Measurements from ENCODE around the gene RASSF7.
A peak's percentile ranks its signal among the peaks of the same experiment; 100 is the strongest.
"Not testable (repeated sequence)": the region's sequence is repeated elsewhere in the genome, so short reads cannot be mapped to it uniquely, and the experiment has no call there.

Gene RASSF7, protein sequence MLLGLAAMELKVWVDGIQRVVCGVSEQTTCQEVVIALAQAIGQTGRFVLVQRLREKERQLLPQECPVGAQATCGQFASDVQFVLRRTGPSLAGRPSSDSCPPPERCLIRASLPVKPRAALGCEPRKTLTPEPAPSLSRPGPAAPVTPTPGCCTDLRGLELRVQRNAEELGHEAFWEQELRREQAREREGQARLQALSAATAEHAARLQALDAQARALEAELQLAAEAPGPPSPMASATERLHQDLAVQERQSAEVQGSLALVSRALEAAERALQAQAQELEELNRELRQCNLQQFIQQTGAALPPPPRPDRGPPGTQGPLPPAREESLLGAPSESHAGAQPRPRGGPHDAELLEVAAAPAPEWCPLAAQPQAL

DNA sequence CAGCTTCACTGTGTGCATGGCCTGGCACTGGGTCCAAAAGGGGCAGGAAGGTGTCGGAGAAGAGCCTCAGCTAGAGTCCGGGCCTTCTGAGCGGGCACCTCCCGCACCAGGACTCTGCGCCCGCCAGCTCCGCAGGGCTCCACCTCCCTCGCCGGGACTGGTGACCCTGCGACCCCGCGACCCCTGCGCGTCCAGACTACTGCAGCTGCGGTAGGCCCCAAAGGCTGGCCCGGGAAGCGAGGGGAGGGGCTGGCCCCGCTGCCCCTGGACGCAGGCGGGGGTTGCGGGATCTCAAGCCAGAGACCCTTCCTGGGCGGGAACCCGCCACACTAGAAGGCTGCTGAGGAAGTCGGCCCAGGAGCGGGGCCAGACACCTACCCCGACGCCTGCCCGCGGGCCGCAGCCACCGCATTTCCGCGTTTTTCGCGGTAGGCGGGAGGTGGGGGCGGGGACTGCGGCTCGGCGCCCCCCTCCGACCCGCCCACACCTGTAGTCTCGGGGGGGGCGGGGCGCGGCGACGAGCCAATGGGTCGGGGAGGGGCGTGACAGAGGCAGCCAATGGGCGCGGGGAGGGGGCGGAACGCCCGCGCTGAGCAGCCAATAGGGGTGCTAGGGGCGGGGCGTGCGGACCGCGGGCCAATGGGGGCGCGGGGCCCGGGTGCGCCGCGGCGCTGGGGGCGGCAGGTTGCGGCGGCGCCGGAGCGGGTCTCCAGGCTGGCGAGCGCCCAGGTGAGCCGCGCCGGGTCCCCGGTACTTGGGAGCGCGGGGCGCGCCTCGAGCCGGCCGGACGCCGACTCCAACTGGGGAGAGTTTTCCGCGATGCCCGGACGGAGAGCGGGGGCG, at the start of gene RASSF7, which contains the start of gene LMNTD2:
TSS of gene RASSF7 (plus strand) at position 666 of the 843 bp plus-strand sequence. CDS start 799 bp downstream, outside the sequence.
TSS of gene LMNTD2 (minus strand) at position 434 of the 843 bp plus-strand sequence. CDS start at position 412, 22 bp downstream.
- peak; percentile 95 for DNase-seq (ENCODE audit: low spot score)

DNA sequence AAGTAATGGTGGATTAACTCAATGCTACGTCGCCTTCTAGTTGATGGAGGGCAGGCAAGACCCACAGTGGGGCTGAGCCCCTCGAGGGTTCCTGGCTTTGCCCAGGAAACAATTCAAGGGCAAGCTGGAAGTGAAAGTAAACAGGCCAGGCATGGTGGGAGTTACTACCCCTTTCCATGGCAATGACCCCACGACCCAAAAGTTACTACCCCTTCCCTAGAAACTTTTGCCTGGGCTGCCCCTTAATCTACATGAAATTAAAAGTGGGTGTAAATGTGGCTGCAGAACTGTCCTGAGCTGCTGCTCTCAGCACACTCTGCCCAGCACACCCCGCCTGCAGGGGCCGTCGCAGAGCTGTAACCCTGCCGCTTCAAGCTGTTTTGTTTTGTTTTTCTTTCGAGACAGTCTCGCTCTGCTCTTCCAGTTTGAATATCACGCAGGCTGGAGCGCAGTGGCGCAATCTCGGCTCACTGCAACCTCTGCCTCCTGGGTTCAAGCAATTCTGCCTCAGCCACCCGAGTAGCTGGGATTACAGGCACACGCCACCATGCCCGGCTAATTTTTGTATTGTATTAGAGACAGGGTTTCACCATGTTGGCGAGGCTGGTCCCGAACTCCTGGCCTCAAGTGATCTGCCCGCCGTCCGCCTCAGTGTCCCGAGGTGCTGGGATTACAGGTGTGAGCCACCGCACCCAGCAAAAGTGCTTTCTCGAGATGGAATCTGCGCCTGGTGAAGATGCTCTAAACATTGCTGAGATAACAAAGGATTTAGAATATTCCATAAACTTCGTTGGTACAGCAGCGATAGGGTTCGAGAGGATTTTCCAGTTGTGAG, 47.8 kb upstream of the RASSF7 start:
- DNase-seq (ENCODE audit: low spot score): no peak

DNA sequence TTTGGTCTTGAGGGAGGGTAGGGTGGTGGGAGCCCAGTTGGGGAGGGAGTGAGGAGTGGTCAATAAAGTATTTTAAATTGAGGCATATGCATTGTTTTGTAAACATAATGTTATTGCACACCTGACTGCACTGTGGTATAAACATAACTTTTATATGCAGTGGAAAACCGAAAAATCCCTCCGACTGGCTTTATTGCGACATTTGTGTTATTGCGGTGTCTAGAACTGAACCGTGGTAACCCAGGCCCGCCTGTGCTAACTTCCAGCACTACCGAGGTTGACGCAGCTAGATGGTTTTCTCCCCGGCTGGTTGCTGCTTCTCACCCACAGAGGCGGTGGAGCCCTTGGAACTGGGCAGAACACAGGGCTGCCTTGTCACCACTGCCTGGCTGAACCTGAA, 46.2 kb upstream of the RASSF7 start:
- DNase-seq (ENCODE audit: low spot score): no peak

DNA sequence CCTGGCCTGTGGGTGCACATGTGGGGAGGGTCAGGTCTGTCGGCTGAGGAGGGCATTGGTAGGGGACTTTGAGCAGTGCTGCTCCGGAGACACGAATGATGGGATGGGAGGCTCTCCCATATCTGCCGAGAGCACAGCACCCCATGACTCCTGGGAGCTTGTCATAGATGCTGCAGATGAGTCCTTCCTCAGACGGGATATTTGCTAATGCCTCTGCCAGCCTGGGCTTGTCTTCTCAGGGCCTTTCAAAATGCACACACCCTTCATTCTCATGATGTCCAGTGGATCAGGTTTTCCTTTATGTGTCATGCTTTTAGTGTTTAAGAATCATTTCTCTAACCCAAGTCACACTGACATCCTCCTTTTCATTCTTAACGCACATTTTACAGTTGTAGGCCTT, 45.6 kb upstream of the RASSF7 start:
- no peak for DNase-seq (ENCODE audit: low spot score)

DNA sequence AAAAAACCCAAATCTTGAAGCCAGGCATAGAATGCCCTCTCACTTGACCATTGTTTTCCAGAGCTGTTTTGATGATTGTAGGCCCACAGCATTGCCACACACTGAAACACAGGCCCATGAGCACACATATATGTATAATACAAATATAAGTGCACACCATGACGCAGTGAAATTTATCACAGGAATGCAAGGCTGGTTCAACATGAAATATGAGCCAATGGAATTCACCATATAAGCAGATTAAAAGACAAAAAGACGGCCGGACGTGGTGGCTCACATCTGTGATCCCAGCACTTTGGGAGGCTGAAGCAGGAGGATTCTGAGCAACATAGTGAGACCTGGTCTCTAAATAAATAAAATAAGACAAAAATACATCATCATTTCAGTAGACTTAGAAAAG, 44.4 kb upstream of the RASSF7 start:
- DNase-seq (ENCODE audit: low spot score): no peak

DNA sequence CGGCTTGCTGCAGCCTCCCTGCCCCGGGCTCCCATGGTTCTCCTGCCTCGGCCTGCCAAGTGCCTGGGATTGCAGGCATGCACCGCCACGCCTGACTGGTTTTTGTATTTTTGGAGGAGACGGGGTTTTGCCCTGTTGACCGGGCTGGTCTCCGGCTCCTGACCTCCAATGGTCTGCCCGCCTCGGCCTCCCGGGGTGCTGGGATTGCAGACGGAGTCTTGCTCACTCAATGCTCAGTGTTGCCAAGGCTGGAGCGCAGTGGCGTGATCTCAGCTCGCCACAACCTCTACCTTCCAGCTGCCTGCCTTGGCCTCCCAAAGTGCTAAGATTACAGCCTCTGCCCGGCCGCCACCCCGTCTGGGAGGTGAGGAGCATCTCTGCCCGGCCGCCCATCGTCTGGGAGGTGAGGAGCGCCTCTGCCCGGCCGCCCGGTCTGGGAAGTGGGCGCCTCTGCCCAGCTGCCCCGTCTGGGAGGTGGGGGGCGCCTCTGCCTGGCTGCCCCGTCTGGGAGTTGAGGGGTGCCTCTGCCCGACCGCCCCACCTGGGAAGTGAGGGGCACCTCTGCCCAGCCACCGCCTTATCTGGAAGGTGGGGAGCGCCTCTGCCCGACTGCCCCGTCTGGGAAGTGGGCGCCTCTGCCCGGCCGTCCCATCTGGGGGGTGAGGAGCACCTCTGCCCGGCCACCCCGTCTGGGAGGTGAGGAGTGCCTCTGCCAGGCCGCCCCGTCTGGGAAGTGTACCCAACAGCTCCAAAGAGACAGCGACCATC, 43.7 kb upstream of the RASSF7 start:
- DNase-seq (ENCODE audit: low spot score): not testable (repeated sequence)

DNA sequence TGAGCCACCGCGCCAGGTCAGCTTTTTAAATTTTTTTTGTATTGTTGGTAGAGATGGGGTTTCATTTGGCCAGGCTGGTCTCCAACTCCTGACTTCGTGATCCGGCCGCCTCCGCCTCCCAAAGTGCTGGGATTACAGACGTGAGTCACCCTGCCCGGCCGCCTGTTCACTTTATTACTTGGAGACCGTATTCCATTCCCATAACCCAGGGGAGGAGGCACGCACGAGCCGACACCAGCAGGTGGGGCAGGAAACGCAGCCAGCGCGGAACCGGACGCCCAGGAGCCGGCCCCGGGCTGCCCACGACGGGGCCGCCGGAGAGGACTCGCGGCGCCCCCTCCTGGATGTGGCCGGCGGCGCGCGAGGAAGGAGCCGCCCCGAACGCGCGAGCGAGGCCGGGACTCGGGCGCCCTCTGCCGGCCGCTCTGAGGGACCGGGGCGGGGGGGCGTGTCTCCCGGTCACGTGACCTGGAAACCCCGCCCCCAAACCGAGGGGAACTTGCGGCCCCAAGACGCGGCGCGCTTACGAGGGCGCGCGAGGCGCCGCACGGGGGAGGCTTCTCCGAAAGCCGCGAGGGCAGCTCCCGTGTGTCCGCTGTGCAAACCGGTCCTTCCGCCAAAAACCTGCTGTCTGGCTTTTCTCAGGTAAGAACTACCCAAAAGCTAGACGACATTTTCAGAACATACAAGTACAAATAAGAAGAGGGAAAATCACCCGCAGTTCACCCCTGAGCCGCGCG, 42.1 kb upstream of the RASSF7 start:
- DNase-seq (ENCODE audit: low spot score): peak; percentile 93

DNA sequence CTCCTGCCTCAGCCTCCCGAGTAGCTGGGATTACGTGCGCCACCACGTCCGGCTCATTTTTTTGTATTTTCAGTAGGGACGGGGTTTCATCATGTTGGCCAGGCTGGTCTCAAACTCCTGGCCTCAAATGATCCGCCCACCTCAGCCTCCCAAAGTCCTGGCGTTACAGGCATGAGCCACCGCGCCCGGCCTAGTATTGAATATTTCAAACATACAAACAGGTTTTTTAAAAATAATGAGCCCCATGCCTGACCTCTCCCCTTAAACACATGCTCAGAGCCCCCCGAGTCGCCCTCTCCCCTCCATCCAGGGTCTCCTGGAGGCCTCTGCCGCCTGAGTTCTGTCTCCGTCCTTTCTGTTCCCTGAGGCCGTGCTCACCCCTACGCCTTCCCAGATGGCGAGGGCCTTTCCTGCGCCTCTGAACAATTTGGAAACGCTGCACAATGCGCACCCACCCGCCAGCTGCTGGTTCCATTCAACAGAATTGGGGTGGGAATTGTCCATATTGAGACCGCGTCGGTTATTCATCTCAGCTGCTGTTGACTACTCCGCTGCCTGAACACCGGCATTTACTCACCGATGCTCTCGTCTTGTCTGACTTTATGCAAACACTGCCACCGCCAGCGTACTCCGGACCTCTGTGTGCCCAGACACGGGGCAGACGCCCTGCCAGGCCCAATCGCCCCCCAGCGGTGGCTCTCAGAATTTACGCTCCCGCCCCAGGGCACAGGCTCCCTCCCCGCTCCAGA, 40.2 kb upstream of the RASSF7 start:
- DNase-seq (ENCODE audit: low spot score): no peak

DNA sequence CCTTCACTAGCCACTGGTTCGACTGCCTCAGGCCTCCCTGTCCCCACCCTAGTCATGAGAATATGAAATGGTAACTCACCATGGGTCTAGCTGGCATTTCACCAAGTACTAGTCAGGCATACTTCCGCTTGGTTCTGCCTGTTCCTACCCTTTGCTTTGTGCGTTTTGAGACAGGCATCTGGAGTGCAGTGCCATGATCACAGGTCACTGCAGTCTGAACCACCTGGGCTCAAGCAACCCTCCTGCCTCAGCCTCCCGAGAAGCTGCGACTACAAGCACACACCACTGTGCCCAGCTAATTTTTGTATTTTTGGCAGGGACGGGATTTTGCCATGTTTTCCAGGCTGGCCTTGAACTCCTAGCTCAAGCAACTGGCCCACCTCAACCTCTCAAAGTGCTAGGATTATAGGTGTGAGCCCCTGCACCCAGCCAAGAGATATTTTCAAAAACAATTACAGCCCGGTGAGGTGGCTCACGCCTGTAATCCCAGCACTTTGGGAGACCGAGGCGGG, 39.5 kb upstream of the RASSF7 start:
- no peak for DNase-seq (ENCODE audit: low spot score)

DNA sequence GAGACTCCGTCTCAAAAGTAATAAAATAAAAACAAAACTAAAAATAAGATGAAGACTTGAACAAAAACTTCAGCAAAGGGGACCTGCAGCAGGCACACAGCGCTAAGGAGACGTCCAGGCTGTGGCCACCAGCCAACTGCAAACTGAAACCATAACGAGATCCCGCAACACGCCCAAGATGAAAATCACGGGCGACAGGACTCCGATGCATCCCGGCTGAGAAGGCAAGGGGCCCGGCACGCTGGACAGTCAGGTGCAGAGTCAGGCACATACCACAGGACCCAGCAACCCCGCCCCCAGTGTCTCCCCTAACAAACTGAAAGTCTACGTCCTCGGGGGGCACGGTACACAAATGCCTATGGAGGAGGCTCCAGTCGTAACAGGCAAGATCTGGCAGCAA, 34.6 kb upstream of the RASSF7 start:
- no peak for DNase-seq (ENCODE audit: low spot score)

DNA sequence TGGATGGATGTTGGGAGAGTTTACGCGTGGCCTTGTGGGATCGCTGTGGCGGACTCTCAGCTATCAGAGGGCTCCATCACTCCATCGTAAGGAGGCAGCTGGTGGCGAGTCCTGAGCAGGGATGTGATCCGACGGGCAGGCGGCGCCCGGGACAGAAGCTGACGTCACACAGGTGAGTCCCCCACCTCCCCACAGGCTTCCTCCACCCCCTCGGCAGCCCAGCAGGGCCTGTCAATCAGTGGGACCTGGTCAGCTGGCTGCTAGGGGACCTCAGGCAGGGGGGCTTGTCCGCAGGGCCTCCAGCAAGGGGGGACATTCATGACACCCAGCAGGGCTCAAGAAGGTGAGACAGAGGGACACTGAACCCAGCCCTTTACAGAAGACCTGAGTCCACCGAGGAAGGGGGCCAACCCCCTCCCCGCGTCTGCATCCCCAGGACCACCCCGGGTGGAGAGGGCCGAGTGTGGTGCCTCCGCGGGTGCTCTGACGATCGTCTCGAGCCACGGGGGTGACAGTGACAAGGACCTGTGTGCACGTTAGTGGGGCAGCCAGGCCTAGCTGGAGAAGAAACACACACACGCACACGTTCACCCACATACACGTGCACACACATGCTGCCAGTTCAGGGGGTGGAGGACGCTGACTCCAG, 32.5 kb upstream of the RASSF7 start:
- no peak for DNase-seq (ENCODE audit: low spot score)

DNA sequence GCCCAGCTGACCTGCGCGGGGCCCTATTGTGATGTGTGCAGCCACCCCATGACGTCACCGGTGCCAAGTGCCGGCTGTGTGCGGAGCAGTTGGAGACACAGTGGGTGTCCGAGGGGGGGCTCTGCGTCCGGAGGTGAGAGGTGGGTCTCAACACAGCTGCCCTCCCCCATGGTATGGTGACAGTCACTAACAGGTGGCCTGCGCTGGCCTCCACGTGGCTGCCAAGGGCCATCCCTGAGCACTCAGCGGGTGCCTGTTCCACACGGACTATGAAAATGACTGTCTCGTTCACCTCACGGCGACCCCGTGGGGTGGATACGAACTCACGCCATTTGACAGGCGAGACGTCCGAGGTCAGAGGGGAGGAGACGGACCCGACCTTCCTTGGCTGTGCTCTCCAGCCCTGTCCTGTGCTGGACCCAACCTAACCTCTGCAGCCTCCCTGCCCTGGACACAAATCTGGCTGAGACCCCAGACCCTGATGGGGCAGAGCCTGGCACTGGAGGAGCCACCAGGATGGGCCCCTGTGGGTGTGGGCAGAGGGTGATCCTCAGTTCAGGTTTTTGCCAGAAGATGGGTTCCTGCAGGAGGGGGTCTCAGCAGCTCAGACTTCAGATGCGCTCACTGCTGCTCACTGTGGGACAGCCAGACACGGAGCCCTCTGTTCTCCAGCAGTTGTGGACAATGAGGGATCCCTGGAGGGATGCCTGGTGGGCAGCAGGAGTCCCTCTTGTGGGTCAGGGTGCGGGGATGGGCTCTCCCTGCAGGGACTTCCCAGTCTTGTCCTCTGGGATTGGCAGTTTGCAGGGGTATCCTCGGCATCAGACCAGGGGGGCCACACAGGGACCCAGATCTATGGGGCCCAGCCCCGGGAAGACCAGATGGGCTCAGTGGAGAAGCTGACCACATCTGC, 31.7 kb upstream of the RASSF7 start:
- DNase-seq (ENCODE audit: low spot score): peak; percentile 68

DNA sequence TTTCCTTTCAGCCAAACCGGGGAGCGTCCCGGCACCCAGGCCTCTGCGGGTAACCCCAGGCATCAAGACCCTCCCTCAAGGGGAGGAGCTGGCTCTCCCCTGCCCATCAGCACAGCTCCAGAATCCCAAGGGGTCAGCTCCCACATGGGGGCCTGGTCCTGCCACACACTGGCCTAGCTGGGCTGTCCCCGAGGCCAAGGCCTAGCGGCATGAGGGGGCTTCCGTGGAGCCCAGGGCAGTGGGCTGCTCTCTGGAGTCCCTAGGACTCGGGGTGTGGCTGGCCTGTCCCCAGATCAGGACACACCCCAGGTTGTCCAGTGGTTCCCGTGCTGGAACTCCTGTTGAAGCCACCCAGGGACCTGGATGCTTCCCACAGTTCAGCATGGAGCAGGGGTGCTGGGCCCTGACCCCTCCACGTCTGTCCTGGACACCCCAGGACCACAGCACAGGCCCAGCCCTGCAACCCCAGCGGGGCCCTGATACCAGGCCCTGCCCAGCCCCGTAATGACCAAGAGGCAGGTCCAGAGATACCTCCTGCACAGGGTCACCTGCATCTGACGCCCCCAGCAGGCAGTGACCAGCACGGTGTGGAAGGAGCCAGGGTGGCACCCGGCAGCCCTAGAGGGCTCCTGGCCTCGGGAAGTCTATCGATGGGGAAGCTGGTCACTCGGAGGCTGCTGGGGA, 30.9 kb upstream of the RASSF7 start:
- DNase-seq (ENCODE audit: low spot score): peak; percentile 64

DNA sequence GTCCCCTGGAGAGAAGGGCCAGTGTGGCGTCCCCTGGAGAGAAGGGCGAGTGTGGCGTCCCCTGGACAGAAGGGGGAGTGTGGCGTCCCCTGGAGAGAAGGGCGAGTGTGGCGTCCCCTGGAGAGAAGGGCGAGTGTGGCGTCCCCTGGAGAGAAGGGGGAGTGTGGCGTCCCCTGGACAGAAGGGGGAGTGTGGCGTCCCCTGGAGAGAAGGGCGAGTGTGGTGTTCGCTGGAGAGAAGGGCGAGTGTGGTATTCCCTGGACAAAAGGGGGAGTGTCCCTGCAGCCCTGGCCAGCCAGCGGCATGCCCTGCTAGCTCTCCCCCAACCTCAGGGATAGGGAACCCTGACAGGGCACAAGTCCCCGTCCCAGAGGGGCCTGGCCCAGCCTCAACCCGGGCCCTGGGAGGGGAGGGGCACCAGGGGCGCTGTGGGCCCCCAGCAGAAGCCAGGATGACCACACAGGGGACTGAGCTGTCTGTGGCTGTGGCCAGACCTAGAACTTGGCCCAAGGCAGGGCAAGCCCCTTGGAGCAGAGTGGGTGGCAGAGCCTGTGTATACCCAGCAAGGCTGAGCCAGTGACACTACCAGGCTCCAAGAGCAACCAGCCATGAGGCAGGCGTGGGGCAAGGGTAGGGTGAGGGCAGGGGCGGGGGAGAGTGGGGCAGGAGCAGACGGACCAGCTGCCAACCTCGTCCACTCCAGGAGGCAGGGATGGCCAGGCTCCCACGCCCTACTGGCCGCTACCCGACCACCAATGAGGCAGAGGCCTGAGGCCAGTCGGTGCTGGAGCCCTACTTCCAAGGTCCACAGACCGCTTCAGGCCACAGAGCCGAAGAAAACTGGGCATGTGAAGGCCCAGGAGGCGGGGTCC, 29.6 kb upstream of the RASSF7 start:
- peak; percentile 60 for DNase-seq (ENCODE audit: low spot score)

DNA sequence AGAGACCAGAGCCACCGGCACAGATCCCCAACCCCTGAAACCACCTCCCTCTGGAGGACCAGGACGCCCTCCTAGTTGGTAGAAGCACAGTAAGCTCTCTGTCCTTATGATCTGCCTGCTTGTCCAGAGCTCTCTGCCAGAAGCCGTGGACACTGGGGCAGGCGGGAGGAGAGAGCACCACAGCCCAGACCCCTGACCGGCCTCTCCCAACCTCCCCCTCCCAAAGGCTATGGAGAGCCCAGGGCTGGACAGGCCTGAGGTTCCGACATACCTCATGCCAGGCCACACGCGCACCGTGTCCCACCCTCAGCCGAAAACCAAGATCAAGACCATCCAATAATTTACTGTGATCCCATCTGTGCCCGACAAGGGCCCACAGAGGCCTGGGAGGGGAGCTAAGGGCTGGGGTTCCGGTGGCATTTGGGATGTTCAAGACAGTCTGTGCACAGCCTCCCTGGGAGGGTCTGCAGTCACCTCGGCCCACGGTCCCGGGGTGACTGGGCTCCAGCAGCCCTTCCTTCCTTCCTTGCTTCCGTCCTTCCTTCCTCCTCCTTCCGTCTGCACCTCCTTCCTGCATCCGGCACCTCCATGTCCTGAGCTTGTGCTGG, 28.7 kb upstream of the RASSF7 start:
- DNase-seq (ENCODE audit: low spot score): peak; percentile 57

DNA sequence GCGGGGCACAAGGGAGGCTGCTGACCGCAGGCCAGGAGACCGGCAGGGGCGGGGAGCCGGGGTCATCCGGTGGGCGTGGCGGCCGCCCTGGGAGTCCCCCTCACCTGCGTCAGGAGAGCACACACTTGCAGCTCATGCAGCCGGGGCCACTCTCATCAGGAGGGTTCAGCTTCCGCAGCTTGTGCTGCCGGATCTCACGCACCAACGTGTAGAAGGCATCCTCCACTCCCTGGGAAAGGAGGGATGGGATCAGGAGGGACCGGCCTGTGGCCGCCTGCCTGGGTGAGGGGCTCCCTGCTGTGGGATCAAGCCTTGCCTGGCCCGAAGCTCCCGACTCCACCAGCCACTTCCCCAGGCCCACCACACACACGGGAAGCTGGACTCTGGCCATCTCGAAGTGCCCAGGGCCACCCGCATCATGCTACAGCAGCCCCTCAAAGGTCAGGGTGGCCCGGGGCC, 28.2 kb upstream of the RASSF7 start:
- peak; percentile 55 for DNase-seq (ENCODE audit: low spot score)
